T47D (cell line): ENCODE measurements around the gene ZMYM3.
"Not testable (repeated sequence)": the region's sequence is repeated elsewhere in the genome, so short reads cannot be mapped to it uniquely, and the experiment has no call there.

Source experiments
- DNase-seq, 2 experiments: peaks; one replicate each; pipeline versions ENCODE4 v3.0.0 to v3.0.0-alpha.2; 2011 to 2012; ENCODE audit warnings: low read depth in 1 of 2, low spot score in 1 of 2
- JUND ChIP-seq: IDR thresholded peaks from 2 replicates; pipeline ENCODE4 v1.6.1; 2012; ENCODE audit warnings: low read depth
- in situ Hi-C: cut with HindIII; loops from 2 replicates; pipeline ENCODE4 v1.10.0; 2016; ENCODE audit warnings: low sequenced_read_pairs, low pct_unique_long_range_greater_than_20kb

Gene ZMYM3

DNA sequence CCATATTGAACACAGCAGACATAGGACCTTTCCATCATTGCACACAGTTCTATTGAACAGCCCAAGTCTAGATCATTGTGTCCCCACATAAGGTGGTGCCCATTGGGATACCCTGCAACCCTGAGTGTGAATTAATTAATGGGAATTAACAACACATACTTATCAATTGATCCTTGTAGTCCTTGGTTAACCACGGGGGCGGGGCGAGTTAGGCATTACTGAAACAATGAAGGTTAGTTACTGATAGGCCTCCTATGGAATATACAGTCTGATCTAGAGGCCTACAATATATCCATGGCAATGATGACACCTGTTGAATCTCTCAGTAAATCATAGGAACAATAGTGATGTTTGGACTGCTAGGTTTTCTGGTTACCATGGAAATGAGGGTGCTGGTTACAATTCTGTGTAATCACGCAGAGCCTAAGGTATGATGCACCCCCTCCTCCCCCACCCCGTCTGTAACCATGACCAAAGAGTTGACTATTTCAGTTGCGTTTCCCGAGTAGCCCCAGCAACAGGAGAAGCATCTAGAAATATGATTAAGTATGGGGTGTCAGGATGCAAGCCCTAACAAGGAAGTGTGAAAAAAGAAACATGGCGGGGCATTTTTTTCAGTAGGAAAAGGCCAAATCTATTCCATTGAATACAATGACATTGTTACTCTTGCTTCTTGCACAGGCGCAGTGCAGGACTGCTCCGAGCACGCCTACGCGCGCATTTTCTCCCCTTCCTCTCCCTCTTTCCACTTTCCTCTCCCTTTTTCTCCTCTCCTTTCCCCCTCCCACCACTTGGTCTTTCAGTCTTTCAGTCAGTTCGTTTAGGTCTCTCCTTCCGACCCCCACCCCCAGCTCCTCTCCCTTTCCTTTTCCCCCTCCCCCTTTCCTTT lies 28.8 kb upstream of the ZMYM3 start:
- TF ChIP-seq JUND, result no peak
- DNase-seq, result no peak
- in situ Hi-C loops, result no loop called here

GRCh38 chrX:71281300-71281699 lies 27.4 kb upstream of the ZMYM3 start:
- in situ Hi-C loops, DNase-seq: not testable (repeated sequence)

GRCh38 chrX:71272313-71272712 lies 18.4 kb upstream of the ZMYM3 start:
- DNase-seq, in situ Hi-C loops: not testable (repeated sequence)

- in situ Hi-C loops, result no loop called here
- no peak for TF ChIP-seq JUND
- DNase-seq, result no peak
These were observed 16.0 kb upstream of the ZMYM3 start for GRCh38 chrX:71269801-71270395.

GRCh38 chrX:71268624-71269023 lies 14.7 kb upstream of the ZMYM3 start:
- DNase-seq, in situ Hi-C loops: not testable (repeated sequence)

DNA sequence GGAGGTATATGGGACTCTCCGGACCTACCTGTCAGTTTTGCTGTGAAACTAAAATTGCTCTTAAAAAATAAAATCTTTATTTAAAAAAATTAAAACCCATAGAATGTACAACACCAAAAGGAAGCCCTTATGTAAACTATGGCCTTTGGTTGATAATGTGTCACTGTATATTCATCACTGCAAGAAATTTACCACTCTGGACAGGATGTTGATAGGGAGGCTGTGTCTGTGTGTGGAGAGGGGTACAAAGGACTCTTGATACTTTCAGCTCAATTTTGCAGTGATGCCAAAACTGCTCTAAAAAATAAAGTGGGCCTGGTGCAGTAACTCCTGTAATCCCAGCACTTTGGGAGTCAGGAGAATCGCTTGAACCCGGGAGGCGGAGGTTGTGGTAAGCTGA lies 2.9 kb upstream of the ZMYM3 start:
- in situ Hi-C loops, result no loop called here
- TF ChIP-seq JUND, result no peak
- no peak for DNase-seq

DNA sequence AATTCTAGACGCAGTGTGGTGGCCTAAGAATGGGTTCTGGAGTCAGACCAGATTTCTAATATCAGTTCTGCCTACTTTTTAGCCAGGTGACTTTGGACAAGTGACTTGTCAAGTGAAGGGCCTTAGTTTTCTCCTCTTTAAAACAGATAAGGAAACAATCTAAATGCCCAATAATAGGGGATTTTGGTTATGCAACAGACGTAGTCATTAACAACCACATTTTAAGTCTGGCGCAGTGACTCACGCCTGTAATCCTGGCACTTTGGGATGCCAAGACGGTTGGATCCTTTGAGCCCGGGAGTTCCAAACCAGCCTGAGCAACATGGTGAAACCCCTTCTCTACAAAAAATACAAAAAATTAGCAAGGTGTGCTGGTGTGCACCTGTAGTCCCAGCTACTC lies 2.1 kb upstream of the ZMYM3 start:
- DNase-seq, result no peak
- in situ Hi-C loops, result no loop called here
- TF ChIP-seq JUND, result no peak

GRCh38 chrX:71253253-71254091 lies 468 bp downstream of the ZMYM3 start:
- TF ChIP-seq JUND, result no peak
- in situ Hi-C loops, result no loop called here
- peak; percentile 21 to 32 for DNase-seq

- in situ Hi-C loops, result no loop called here
- DNase-seq, result no peak
- TF ChIP-seq JUND, result no peak
These were observed 1.7 kb downstream of the ZMYM3 start for GRCh38 chrX:71252221-71252620.

DNA sequence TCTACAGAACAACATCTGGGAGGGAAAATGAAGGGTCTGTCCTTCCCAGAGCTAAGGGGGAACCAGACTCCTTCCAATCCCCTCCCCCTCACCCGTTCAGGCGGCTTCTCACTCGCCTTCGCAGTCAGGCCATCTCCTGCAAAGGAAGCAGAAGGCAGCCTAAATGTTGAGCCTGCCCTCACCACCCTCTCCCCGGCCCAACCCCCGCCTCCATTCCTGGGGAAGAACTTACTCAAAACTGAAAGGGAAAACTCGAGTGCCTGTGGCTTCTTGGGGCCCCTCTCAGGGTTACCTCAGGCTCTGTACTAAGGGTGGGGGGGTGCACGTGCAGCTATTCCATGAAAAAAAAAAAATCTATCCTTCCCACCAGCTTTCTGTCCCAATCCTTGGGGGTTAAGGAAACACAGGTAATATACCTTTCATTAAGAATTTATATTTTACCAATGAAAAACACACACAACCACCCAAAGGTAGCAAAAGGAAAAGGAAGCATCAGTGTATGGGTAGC lies 2.4 kb downstream of the ZMYM3 start:
- DNase-seq, result no peak
- TF ChIP-seq JUND, result no peak
- in situ Hi-C loops, result no loop called here

- in situ Hi-C loops, result no loop called here
- DNase-seq, result no peak
- TF ChIP-seq JUND, result no peak
These were observed 3.1 kb downstream of the ZMYM3 start for GRCh38 chrX:71250841-71251240.

DNA sequence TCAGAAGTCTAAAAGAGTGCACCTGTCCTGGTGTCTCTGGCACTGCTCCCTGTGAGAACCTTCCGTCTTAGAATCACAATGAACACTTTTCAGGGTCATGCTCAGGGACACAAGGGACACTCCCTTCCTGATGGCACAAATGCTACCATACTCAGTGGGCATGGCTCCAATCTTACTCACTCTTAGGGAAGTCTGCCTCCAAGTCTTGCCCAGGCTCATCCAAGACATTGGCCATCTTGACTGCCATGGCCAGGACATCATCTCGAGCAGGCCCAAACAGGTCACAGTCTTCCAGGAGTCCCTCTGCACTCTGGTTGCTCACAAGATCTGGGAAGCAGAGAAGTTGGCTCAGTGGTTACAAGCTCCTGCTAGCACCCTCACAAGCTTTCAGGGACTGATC lies 8.8 kb downstream of the ZMYM3 start:
- TF ChIP-seq JUND, result no peak
- in situ Hi-C loops, result no loop called here
- DNase-seq, result no peak
